Upper lobe of left lung (tissue), 6 donors: Measurements from ENCODE around the gene TUBB1. TPM values are rescaled to one million over a fixed set of nuclear protein-coding genes. Genes with fewer than 3 reads are reported as not detected.
A peak's percentile ranks its signal among the peaks of the same experiment; 100 is the strongest.

Source experiments
- ATAC-seq, 2 donors: fragments of 200-7000 bp; cut with Tn5 transposase; one replicate each; pipeline ENCODE4 v1.9.1; 2022; ENCODE audit warnings: mild to moderate bottlenecking in 2 of 2, moderate library complexity in 2 of 2; ENCODE audit not compliant: low FRiP score in 2 of 2
- DNase-seq, 2 donors: peaks; one replicate each; pipeline ENCODE4 v3.0.0-alpha.2; 2019 to 2020
- H3K27ac ChIP-seq, 4 donors: fragments of 200-600 bp; sonication (generic); one replicate each; pipeline ENCODE4 v1.5.1; 2016 to 2019
- H3K27me3 ChIP-seq, 4 donors: fragments of 200-600 bp; sonication (generic); one replicate each; pipeline ENCODE4 v1.5.1; 2017 to 2019
- H3K36me3 ChIP-seq, 4 donors: fragments of 200-600 bp; sonication (generic); one replicate each; pipeline ENCODE4 v1.5.1; 2016 to 2019
- H3K4me1 ChIP-seq, 4 donors: fragments of 200-600 bp; sonication (generic); one replicate each; pipeline ENCODE4 v1.5.1; 2018 to 2019
- H3K4me3 ChIP-seq, 4 donors: fragments of 200-600 bp; sonication (generic); one replicate each; pipeline ENCODE4 v1.5.1; 2017 to 2019; ENCODE audit warnings: mild to moderate bottlenecking in 2 of 4, moderate library complexity in 1 of 4
- H3K9me3 ChIP-seq, 4 donors: fragments of 200-600 bp; sonication (generic); one replicate each; pipeline ENCODE4 v1.5.1; 2018 to 2019
- EP300 ChIP-seq, 4 donors: sonication (generic); formaldehyde crosslinking; IDR thresholded peaks; one replicate each; pipeline ENCODE4 v1.5.1; 2017; ENCODE audit warnings: antibody characterized with exemption in 4 of 4, control low read depth in 2 of 4
- POLR2A ChIP-seq, 4 donors: fragments of 450-650 bp; IDR thresholded peaks; one replicate each; pipeline ENCODE4 v1.5.1; 2016 to 2017; ENCODE audit warnings: antibody characterized with exemption in 4 of 4, mild to moderate bottlenecking in 2 of 4
- POLR2AphosphoS5 ChIP-seq, 2 donors: sonication (generic); formaldehyde crosslinking; IDR thresholded peaks; one replicate each; pipeline ENCODE4 v1.5.1; 2017; ENCODE audit warnings: antibody characterized with exemption in 2 of 2
- WGBS, 2 donors: methylation state at CpG; one replicate each; pipeline ENCODE4 v1.1.5; 2017 to 2018; 5-methylcytosine and 5-hydroxymethylcytosine counted together
- total RNA-seq, 6 donors: library from RNA; depleted of rRNA in 4 of 6; stranded (reverse); fragments of >200 nt in 4 of 6; gene quantifications; one replicate each; pipeline versions ENCODE4 v1.1.0 to v1.2.1, GENCODE V29; 2016 to 2021
- TF ChIP-seq, protein P1 (sequence below), 6 experiments: fragments of 450-650 bp in 4 of 6; fragments of 200-600 bp in 2 of 6; sonication (generic) in 2 of 6; IDR thresholded peaks; one replicate each; pipeline ENCODE4 v1.5.1; 2016 to 2019; ENCODE audit warnings: antibody characterized with exemption in 6 of 6
- donor health status: DM: no; HTN: no; CAD: no; lungs with moderate emphysema.
- donor health status: DM: no; HTN: yes; CAD: no; lungs with severe emphysema.

The TUBB1 gene
- total RNA-seq, 6 donors from 2014 or later: 1.5 to 9.3 (median 2.6) TPM

DNA sequence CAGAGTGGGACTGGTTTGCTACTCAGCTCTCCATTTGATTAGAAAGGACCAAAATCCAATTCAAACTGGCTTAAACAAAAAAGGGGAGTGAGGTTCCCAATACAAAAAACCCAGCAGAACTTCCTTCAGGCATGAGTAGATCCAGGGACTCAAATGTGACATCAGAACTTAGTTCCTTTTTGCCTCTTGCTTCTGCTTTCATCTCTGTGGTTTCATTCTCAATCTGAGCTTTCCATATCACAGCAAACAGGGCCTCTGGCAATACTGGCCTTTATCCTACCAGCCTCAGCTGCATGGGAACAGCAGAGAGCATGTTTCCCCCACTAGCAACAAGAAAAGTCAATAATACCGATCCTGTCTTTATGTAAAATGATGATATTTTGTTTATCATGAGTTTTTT, 52.0 kb downstream of the TUBB1 start:
- no peak overlapping the region for H3K27ac ChIP-seq
- no peaks in the 10 kb centered on the region for H3K36me3 ChIP-seq
- 80 to 93% methylated on average over 1 of the region's 1 CpG for WGBS, 2 donors
- H3K9me3 ChIP-seq: no peaks in the 10 kb centered on the region
- no peak overlapping the region for H3K4me3 ChIP-seq
- no peak for DNase-seq
- H3K4me1 ChIP-seq: no peaks in the 10 kb centered on the region
- TF ChIP-seq, protein P1, sequence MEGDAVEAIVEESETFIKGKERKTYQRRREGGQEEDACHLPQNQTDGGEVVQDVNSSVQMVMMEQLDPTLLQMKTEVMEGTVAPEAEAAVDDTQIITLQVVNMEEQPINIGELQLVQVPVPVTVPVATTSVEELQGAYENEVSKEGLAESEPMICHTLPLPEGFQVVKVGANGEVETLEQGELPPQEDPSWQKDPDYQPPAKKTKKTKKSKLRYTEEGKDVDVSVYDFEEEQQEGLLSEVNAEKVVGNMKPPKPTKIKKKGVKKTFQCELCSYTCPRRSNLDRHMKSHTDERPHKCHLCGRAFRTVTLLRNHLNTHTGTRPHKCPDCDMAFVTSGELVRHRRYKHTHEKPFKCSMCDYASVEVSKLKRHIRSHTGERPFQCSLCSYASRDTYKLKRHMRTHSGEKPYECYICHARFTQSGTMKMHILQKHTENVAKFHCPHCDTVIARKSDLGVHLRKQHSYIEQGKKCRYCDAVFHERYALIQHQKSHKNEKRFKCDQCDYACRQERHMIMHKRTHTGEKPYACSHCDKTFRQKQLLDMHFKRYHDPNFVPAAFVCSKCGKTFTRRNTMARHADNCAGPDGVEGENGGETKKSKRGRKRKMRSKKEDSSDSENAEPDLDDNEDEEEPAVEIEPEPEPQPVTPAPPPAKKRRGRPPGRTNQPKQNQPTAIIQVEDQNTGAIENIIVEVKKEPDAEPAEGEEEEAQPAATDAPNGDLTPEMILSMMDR (IDR thresholded peaks at IDR 0.05): no peak
- TF ChIP-seq POLR2A (IDR thresholded peaks at IDR 0.05): no peak
- TF ChIP-seq POLR2AphosphoS5 (IDR thresholded peaks at IDR 0.05): no peak
- no peak for TF ChIP-seq EP300 (IDR thresholded peaks at IDR 0.05)
- ATAC-seq: peak in 1 of 2 donors; percentile 43
- H3K27me3 ChIP-seq: no peaks in the 10 kb centered on the region

- Histone ChIP-seq H3K4me3 (no peak overlapping the region), H3K27ac (no peak overlapping the region), H3K27me3 (no peaks in the 10 kb centered on the region), H3K36me3 (no peaks in the 10 kb centered on the region), H3K9me3 (no peaks in the 10 kb centered on the region), H3K4me1 (no peaks in the 10 kb centered on the region)
- TF ChIP-seq POLR2AphosphoS5 (IDR thresholded peaks at IDR 0.05) (no peak), POLR2A (IDR thresholded peaks at IDR 0.05) (no peak), EP300 (IDR thresholded peaks at IDR 0.05) (no peak)
- TF ChIP-seq, protein P1 (IDR thresholded peaks at IDR 0.05): no peak
- DNase-seq: no peak
- ATAC-seq: no peak
- 94% methylated on average over 1 of the region's 1 CpG for WGBS, 2 donors
Observed at GRCh38 chr20:59073582-59073981, 54.4 kb downstream of the TUBB1 start.

GRCh38 chr20:59074456-59074855, 55.2 kb downstream of the TUBB1 start:
- ATAC-seq: no peak
- H3K27me3 ChIP-seq: no peaks in the 10 kb centered on the region

GRCh38 chr20:59075934-59076508, 56.8 kb downstream of the TUBB1 start:
- 68 to 74% methylated on average over 4 of the region's 4 CpGs for WGBS, 2 donors
- ATAC-seq: no peak
- no peaks in the 10 kb centered on the region for H3K4me1 ChIP-seq

More at GRCh38 chr20:59074456-59074855, 55.2 kb downstream of the TUBB1 start:
- 48 to 49% methylated on average over 3 of the region's 3 CpGs for WGBS, 2 donors
- Histone ChIP-seq H3K9me3 (no peaks in the 10 kb centered on the region), H3K4me3 (no peak overlapping the region), H3K36me3 (no peaks in the 10 kb centered on the region), H3K27ac (no peak overlapping the region), H3K4me1 (no peaks in the 10 kb centered on the region)
- TF ChIP-seq POLR2AphosphoS5 (IDR thresholded peaks at IDR 0.05): no peak
- TF ChIP-seq EP300 (IDR thresholded peaks at IDR 0.05): no peak
- TF ChIP-seq POLR2A (IDR thresholded peaks at IDR 0.05): no peak
- TF ChIP-seq, protein P1 (IDR thresholded peaks at IDR 0.05): no peak
- no peak for DNase-seq

More at GRCh38 chr20:59075934-59076508, 56.8 kb downstream of the TUBB1 start:
- H3K27ac ChIP-seq: no peak overlapping the region
- TF ChIP-seq, protein P1 (IDR thresholded peaks at IDR 0.05): no peak
- TF ChIP-seq POLR2AphosphoS5 (IDR thresholded peaks at IDR 0.05) (no peak), EP300 (IDR thresholded peaks at IDR 0.05) (no peak), POLR2A (IDR thresholded peaks at IDR 0.05) (no peak)
- no peak overlapping the region for H3K4me3 ChIP-seq
- no peaks in the 10 kb centered on the region for H3K27me3 ChIP-seq
- no peak for DNase-seq
- no peaks in the 10 kb centered on the region for H3K36me3 ChIP-seq
- H3K9me3 ChIP-seq: no peaks in the 10 kb centered on the region

Other genes with a start within 250 kb of the TUBB1 start
- 1 to 10 TPM in 1 of 6 donors, under 1 TPM in 4, not detected in 1; 0.30 to 2.1 (median 0.54) TPM for gene GNAS-AS1, start 168.5 kb upstream of the TUBB1 start, total RNA-seq
- 100 to 1,000 TPM; 520 to 910 (median 811) TPM for gene GNAS, start 166.7 kb upstream of the TUBB1 start, total RNA-seq
- 10 to 100 TPM; 42.3 to 99.5 (median 48.7) TPM for gene NELFCD, start 38.2 kb upstream of the TUBB1 start, total RNA-seq
- 100 to 1,000 TPM; 196 to 503 (median 397) TPM for gene CTSZ, start 12.2 kb upstream of the TUBB1 start, total RNA-seq
- gene ATP5F1E, start 12.9 kb downstream of the TUBB1 start, total RNA-seq: 10 to 100 TPM; 18.9 to 75.0 (median 32.3) TPM
- 10 to 100 TPM in 5 of 6 donors, 1 to 10 TPM in 1; 5.2 to 77.1 (median 46.0) TPM for gene PRELID3B, start 23.4 kb downstream of the TUBB1 start, total RNA-seq
- 1 to 10 TPM in 5 of 6 donors, under 1 TPM in 1; 0.98 to 6.2 (median 2.8) TPM for gene ZNF831, start 144.4 kb downstream of the TUBB1 start, total RNA-seq